T-helper 2 cell treated with Interferon-gamma antibody and Interleukin-4, amounts not matched to agents 100 ng/mL and 5 ng/mL, for 36 hours (primary cell): ENCODE data around the gene TLR1. TPM values are rescaled to one million over a fixed set of nuclear protein-coding genes. Genes with fewer than 3 reads are reported as not detected.
"Not testable (repeated sequence)": the region's sequence is repeated elsewhere in the genome, so short reads cannot be mapped to it uniquely, and the experiment has no call there.

Experiments
- intact Hi-C: fragments of 100-400 bp; cut with micrococcal nuclease; formaldehyde crosslinking; loops from one replicate; pipeline ENCODE4 v1.15.1; 2023
- total RNA-seq: library from RNA; stranded (reverse); gene quantifications from 2 replicates; pipeline ENCODE4 v1.2.3, GENCODE V29; 2022

Gene TLR1
- total RNA-seq, 1 donor from 2014 or later: 5.0 TPM

- intact Hi-C loops: no loop called here
Observed at GRCh38 chr4:38775326-38775725, 29.3 kb downstream of the TLR1 start.

DNA sequence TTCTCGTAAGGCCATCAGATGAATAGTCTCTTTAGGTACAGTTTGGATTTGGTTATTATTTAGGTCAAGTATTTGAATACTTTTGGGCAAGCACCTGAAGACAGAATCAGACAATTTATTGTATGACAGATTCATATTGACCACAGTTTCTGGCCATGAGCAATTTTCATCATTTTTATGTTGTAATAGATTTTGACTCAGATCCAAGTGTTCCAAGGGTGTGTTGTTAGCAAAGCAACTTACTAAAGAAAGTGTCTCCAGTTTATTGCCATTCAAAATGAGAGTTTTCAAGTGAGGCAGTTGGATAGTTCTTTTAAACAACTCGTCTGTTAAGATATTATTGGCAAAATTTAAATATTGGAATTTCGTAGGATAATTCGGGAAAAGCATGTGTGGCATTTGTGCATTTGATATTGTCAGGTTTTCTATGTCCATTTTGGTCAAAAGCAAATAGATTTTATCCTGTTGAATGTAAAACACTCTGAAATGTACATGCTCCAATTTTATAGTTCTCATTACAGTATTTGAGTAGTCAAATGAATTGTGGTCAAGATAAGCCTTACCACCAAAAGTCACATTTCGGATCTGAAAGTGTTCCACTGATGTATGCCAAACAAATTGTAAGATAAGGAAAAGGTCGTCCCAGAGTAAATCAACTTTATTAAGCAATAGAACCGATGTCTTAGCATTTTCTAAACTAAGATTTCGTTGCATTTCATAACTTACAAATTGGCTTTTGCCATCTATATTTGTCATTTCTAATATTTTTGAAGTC is 30.2 kb downstream of the TLR1 start:
- intact Hi-C loops: no loop called here

DNA sequence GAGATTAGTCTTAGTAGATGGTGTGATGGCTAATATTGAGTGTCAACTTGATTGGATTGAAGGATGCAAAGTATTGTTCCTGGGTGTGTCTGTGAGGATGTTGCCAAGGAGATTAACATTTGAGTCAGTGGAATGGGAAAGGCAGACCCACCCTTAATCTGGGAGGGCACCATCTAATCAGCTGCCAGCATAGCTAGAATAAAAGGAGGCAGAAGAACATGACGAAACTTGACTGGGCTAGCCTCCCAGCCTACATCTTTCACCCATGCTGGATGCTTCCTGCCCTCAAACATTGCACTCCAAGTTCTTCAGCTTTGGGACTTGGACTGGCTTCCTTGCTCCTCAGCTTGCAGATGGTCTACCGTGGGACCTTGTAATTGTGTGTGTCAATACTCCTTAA is 34.3 kb downstream of the TLR1 start:
- intact Hi-C loops: not testable (repeated sequence)

GRCh38 chr4:38769857-38770256 is 34.7 kb downstream of the TLR1 start:
- intact Hi-C loops: no loop called here

- intact Hi-C loops: no loop called here
Observed at GRCh38 chr4:38769441-38769840, 35.1 kb downstream of the TLR1 start.

- intact Hi-C loops: no loop called here
Observed at GRCh38 chr4:38768968-38769394, 35.6 kb downstream of the TLR1 start.

- intact Hi-C loops: not testable (repeated sequence)
Observed at GRCh38 chr4:38766940-38767339, 37.7 kb downstream of the TLR1 start.

GRCh38 chr4:38765382-38765781 is 39.2 kb downstream of the TLR1 start:
- intact Hi-C loops: no loop called here

- intact Hi-C loops: no loop called here
Observed at GRCh38 chr4:38764277-38764676, 40.3 kb downstream of the TLR1 start.

DNA sequence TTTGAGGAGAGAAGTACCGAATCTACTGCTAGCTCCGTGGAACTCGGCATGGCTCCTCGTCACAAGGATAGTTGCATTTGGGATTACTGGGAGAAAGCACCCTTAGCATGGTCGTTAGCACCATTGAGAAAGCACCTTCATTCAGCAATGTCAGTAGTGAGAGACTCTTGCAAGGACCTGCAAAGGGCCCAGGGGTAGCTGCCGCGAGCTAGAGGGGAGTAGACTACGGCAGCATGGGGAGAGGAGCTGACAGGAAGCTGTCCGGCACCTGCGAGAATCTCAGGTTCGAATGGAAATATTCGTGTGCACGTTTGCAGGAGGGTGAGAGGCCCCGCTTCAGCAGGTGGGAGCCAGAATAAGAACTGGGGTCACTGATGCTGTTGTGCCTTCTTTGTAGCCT is 42.0 kb downstream of the TLR1 start:
- intact Hi-C loops: no loop called here

GRCh38 chr4:38759790-38760122 is 44.8 kb downstream of the TLR1 start:
- intact Hi-C loops: loop anchor here (1.0 to 5.0 kb wide), 4 partner anchors 24 to 378 kb away; partner anchors contain the start of genes TLR1 and TLR6

DNA sequence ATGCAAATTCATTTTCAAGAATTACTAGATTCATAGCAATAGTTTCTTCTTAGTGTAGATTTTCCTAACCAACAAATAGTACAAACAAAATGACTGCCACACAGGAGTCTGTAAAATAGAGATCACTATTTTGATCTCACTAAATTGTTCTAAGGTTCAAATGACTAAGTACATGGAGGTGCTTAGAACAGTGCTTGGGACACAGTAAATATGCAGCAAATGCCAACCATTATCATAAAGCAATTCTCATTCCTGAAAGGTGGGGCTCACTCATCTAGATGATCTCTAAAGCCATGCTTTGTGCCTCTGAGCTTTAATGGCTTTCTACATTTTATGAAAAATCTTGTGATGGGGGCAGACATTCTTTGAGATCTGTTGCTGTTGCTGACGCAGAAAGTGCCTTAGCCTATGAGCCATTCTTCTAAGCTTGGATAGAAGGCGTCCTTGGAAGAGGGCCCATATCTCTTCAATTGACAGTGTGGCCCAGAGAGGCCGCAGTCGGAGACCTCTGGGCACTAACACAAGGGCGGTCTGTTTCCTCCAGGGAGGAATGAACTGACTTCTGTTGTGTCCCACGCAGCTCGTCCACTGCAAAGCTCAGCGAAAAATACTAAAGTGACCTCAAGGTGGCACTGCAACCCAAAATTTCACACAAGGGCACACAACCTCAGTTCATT is 45.3 kb downstream of the TLR1 start:
- intact Hi-C loops: loop anchor here (1.0 to 5.0 kb wide), 4 partner anchors 24 to 378 kb away; partner anchors contain the start of genes TLR1 and TLR6

- intact Hi-C loops: loop anchor here (5.0 kb wide), 1 partner anchor 379 kb away; no protein-coding TSS in a partner anchor
Observed at GRCh38 chr4:38757945-38758600, 46.5 kb downstream of the TLR1 start.

DNA sequence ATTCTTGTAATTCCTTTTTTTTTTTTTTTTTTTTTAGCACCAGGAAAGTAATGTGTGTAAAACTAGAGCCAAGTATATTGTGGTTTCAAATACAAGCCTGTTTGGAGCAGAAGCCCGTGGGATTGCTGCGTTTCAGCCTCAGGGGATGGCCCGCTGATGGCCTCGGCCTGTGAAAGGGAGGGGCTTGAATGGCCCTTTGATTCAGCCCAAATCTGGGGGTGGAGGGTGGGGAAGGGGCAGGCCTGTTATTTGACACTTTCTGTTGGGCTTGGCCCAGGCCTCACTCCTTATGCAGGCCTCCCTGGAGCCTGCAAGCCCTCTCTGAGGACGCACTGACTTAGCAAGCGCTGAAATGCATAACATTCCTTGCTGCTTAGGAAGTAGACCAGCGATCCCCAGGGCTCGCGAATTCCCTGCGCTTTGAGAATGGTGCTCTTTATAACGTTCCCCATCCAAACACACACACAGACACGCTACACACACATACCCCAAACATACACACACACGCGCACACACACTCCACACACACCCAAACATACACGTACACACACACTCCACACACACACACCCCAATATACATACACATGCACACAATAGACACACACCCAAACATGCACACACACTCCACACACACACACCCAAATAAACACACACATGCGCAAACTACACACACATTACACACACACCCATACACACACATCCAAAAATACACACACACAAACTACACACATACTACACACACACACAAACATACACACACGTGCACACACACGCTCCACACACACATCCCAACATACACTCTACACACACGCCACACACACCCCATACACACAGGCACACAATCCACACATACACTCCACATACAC is 51.4 kb downstream of the TLR1 start:
- intact Hi-C loops: no loop called here

GRCh38 chr4:38752372-38752940 is 52.1 kb downstream of the TLR1 start:
- intact Hi-C loops: no loop called here

GRCh38 chr4:38751341-38752010 is 53.1 kb downstream of the TLR1 start:
- intact Hi-C loops: no loop called here

DNA sequence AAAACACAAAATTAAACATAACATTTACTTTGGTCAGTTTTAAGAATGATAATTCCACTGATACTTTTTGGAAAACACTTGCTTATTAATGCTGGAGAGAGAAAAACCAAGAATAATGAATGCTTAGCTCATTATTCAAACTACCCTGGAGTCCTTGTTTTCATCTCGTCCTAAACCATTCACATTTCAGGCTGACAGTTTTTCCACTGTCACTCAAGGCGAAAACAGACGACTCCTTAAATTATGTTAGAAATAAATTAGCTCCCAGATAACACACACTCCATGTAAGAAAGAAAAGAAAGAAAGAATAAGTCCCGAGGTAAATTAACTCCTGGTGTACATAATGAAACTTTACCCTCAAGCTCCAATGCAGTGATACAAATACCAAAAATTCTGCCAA is 55.3 kb downstream of the TLR1 start:
- intact Hi-C loops: no loop called here

DNA sequence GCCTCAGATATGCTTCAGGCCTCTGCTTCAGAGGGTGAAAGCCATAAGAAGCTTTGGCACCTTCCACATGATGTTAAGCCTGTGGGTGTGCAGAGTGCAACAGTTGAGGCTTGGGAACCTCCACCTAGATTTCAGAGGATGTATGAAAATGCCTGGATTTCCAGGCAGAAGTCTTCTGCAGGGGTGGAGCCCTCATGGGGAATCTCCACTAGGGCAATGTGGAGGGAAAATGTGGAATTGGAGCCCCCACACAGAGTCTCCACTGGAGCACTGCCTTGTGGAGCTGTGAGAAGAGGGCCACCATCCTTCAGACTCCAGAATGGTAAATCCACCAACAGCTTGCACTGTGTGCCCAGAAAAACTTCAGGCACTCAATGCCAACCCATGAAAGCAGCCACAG is 57.0 kb downstream of the TLR1 start:
- intact Hi-C loops: no loop called here
